PC-3 (cell line): ENCODE measurements around the gene MYO10. TPM values are rescaled to one million over a fixed set of nuclear protein-coding genes. Genes with fewer than 3 reads are reported as not detected.

Source experiments
- ATAC-seq: fragments of 200-7000 bp; cut with Tn5 transposase; 2 replicates; pipeline ENCODE4 v1.9.1; 2020; ENCODE audit warnings: mild to moderate bottlenecking, moderate library complexity
- BruUV-seq: library from RNA; stranded (reverse); fragments of 400-500 nt; replicated peaks from 2 replicates; lab custom pipeline; 2021; lab: Mats Ljungman, UMichigan
- CTCF ChIA-PET: fragments of 300-600 bp; sonication (Branson Sonifier 250); formaldehyde crosslinking; loops from one replicate; lab custom pipeline; 2022; ENCODE audit warnings: antibody characterized with exemption; lab: Charles Lee
- POLR2A ChIA-PET: fragments of 300-600 bp; sonication (Branson Sonifier 250); formaldehyde crosslinking; loops from one replicate; lab custom pipeline; 2022; ENCODE audit warnings: antibody characterized with exemption; ENCODE audit not compliant: unreplicated experiment; lab: Charles Lee
- DNase-seq: peaks from one replicate; pipeline ENCODE4 v3.0.0-alpha.2; 2015
- H2AFZ ChIP-seq: fragments of 300-600 bp; sonication (generic); 2 replicates; pipeline ENCODE4 v1.6.0; 2016; ENCODE audit warnings: antibody characterized with exemption, low read length
- H3F3A ChIP-seq: fragments of 300-600 bp; sonication (generic); one replicate; pipeline ENCODE4 v1.6.0; 2017; ENCODE audit warnings: antibody characterized with exemption, low read length, control low read depth, mild to moderate bottlenecking; ENCODE audit not compliant: unreplicated experiment
- H3K27ac ChIP-seq: fragments of 300-600 bp; sonication (generic); 2 replicates; pipeline ENCODE4 v1.5.1; 2016; ENCODE audit warnings: mild to moderate bottlenecking, low read length
- H3K27me3 ChIP-seq: fragments of 300-600 bp; sonication (generic); 2 replicates; pipeline ENCODE4 v1.6.1; 2016; ENCODE audit warnings: low read length, mixed read lengths
- H3K36me3 ChIP-seq: fragments of 300-600 bp; sonication (generic); 2 replicates; pipeline ENCODE4 v1.6.1; 2016; ENCODE audit warnings: low read depth, mixed run types, low read length, mixed read lengths
- H3K4me1 ChIP-seq: fragments of 300-600 bp; sonication (generic); 2 replicates; pipeline ENCODE4 v1.5.1; 2016; ENCODE audit warnings: low read length; ENCODE audit not compliant: insufficient read depth
- H3K4me2 ChIP-seq: fragments of 300-600 bp; sonication (generic); 2 replicates; pipeline ENCODE4 v1.6.0; 2016; ENCODE audit warnings: low read length
- H3K4me3 ChIP-seq: fragments of 300-600 bp; sonication (generic); 2 replicates; pipeline ENCODE4 v1.5.1; 2016; ENCODE audit warnings: mild to moderate bottlenecking, low read length, mixed read lengths
- H3K79me2 ChIP-seq: fragments of 300-600 bp; sonication (generic); 2 replicates; pipeline ENCODE4 v1.6.1; 2017; ENCODE audit warnings: low read length, mixed read lengths
- H3K9ac ChIP-seq: fragments of 300-600 bp; sonication (generic); 2 replicates; pipeline ENCODE4 v1.6.0; 2016; ENCODE audit warnings: mild to moderate bottlenecking, low read length
- H3K9me2 ChIP-seq: fragments of 300-600 bp; sonication (generic); replicated peaks from 2 replicates; pipeline ENCODE4 v1.6.1; 2016; ENCODE audit warnings: mixed run types, low read length, mixed read lengths
- H3K9me3 ChIP-seq: fragments of 300-600 bp; sonication (generic); 2 replicates; pipeline ENCODE4 v1.6.1; 2016; ENCODE audit warnings: low read length, mixed read lengths
- H4K20me1 ChIP-seq: fragments of 300-600 bp; sonication (generic); 2 replicates; pipeline ENCODE4 v1.6.1; 2016; ENCODE audit warnings: low read length, mixed read lengths
- CTCF ChIP-seq: fragments of 300-600 bp; sonication (generic); conservative IDR thresholded peaks from 2 replicates; pipeline ENCODE4 v1.5.1; 2017; ENCODE audit warnings: antibody characterized with exemption, low read depth, mild to moderate bottlenecking, low read length
- EZH2 ChIP-seq: fragments of 300-600 bp; sonication (generic); IDR thresholded peaks from one replicate; pipeline ENCODE4 v1.6.1; 2017; ENCODE audit warnings: antibody characterized with exemption, mild to moderate bottlenecking, low read length; ENCODE audit not compliant: unreplicated experiment
- EZH2phosphoT487 ChIP-seq: fragments of 300-600 bp; sonication (generic); IDR thresholded peaks from 2 replicates; pipeline ENCODE4 v1.6.1; 2018; ENCODE audit warnings: mild to moderate bottlenecking, antibody characterized with exemption, low read length, borderline replicate concordance
- intact Hi-C: fragments of 100-400 bp; cut with micrococcal nuclease; formaldehyde crosslinking; loops from 2 replicates; pipeline ENCODE4 v1.9.0; 2023
- total RNA-seq: library from RNA; depleted of rRNA; stranded (reverse); fragments of >200 nt; gene quantifications from 2 replicates; pipeline ENCODE4 v1.2.3, GENCODE V29; 2014

The MYO10 gene
- total RNA-seq, 1 experiment from 2014 or later: 52.3 TPM

- BruUV-seq: no TSS peak
Measured at GRCh38 chr5:16660982-16661381, 275.1 kb downstream of the MYO10 start.

GRCh38 chr5:16659536-16659935 lies 276.6 kb downstream of the MYO10 start:
- H3K4me2 ChIP-seq: no peak overlapping the region
- intact Hi-C loops: no loop called here
- H3K9me2 ChIP-seq: no peaks in the 10 kb centered on the region
- CTCF ChIA-PET: no interaction called here
- no peaks in the 10 kb centered on the region for H3K79me2 ChIP-seq
- H4K20me1 ChIP-seq: no peaks in the 10 kb centered on the region
- DNase-seq: no peak
- H3K36me3 ChIP-seq: peaks cover 5% of the 10 kb centered on the region; the same call in 1 of the 2 replicates
- no peaks in the 10 kb centered on the region for H3F3A ChIP-seq
- no peak overlapping the region for H3K4me3 ChIP-seq
- no peaks in the 10 kb centered on the region for H3K9me3 ChIP-seq
- ATAC-seq: no peak
- H3K27ac ChIP-seq: no peak overlapping the region
- no TSS peak for BruUV-seq
- H3K9ac ChIP-seq: no peak overlapping the region
- H3K4me1 ChIP-seq: no peaks in the 10 kb centered on the region
- TF ChIP-seq CTCF (no peak), EZH2 (no peak), EZH2phosphoT487 (no peak)
- no peaks in the 10 kb centered on the region for H3K27me3 ChIP-seq
- no peak overlapping the region for H2AFZ ChIP-seq
- POLR2A ChIA-PET: no interaction called here

More at GRCh38 chr5:16660982-16661381, 275.1 kb downstream of the MYO10 start:
- no peak for DNase-seq
- H3K27me3 ChIP-seq: no peaks in the 10 kb centered on the region
- H3K9me2 ChIP-seq: no peaks in the 10 kb centered on the region
- H3K27ac ChIP-seq: no peak overlapping the region
- H3K4me2 ChIP-seq: no peak overlapping the region
- H3K4me3 ChIP-seq: no peak overlapping the region
- H3K9ac ChIP-seq: no peak overlapping the region
- H4K20me1 ChIP-seq: no peaks in the 10 kb centered on the region
- H3K4me1 ChIP-seq: no peaks in the 10 kb centered on the region
- peaks cover 13% of the 10 kb centered on the region for H3K36me3 ChIP-seq
- H2AFZ ChIP-seq: no peak overlapping the region
- CTCF ChIA-PET: no interaction called here
- H3K79me2 ChIP-seq: no peaks in the 10 kb centered on the region
- no peaks in the 10 kb centered on the region for H3K9me3 ChIP-seq
- H3F3A ChIP-seq: no peaks in the 10 kb centered on the region
- no peak for TF ChIP-seq EZH2phosphoT487
- no peak for TF ChIP-seq EZH2
- no peak for TF ChIP-seq CTCF
- no peak for ATAC-seq
- intact Hi-C loops: no loop called here
- POLR2A ChIA-PET: no interaction called here

- ATAC-seq: no peak
- intact Hi-C loops: no loop called here
Measured at GRCh38 chr5:16656561-16657191, 279.4 kb downstream of the MYO10 start.

More at GRCh38 chr5:16656561-16657191, 279.4 kb downstream of the MYO10 start:
- Histone ChIP-seq H3K9ac (no peak overlapping the region), H3K4me1 (no peaks in the 10 kb centered on the region), H3K27ac (no peak overlapping the region), H3K27me3 (no peaks in the 10 kb centered on the region), H3K9me2 (no peaks in the 10 kb centered on the region), H3K4me2 (no peak overlapping the region), H3K9me3 (no peaks in the 10 kb centered on the region), H3K4me3 (no peak overlapping the region), H2AFZ (no peak overlapping the region), H3F3A (no peaks in the 10 kb centered on the region), H3K36me3 (no peaks in the 10 kb centered on the region), H3K79me2 (no peaks in the 10 kb centered on the region), H4K20me1 (no peaks in the 10 kb centered on the region)
- TF ChIP-seq EZH2phosphoT487 (no peak), CTCF (no peak)
- ChIA-PET CTCF (no interaction called here), POLR2A (no interaction called here)
- DNase-seq: no peak
- no TSS peak for BruUV-seq
